HG03103 (cell line): ENCODE results near the gene SPATS2.

Experiments used
- ATAC-seq: cut with Tn5 transposase; IDR thresholded peaks from one replicate; pipeline ENCODE4 v1.9.1; 2021; ENCODE audit warnings: low read depth; ENCODE audit not compliant: unreplicated experiment

The SPATS2 gene

DNA sequence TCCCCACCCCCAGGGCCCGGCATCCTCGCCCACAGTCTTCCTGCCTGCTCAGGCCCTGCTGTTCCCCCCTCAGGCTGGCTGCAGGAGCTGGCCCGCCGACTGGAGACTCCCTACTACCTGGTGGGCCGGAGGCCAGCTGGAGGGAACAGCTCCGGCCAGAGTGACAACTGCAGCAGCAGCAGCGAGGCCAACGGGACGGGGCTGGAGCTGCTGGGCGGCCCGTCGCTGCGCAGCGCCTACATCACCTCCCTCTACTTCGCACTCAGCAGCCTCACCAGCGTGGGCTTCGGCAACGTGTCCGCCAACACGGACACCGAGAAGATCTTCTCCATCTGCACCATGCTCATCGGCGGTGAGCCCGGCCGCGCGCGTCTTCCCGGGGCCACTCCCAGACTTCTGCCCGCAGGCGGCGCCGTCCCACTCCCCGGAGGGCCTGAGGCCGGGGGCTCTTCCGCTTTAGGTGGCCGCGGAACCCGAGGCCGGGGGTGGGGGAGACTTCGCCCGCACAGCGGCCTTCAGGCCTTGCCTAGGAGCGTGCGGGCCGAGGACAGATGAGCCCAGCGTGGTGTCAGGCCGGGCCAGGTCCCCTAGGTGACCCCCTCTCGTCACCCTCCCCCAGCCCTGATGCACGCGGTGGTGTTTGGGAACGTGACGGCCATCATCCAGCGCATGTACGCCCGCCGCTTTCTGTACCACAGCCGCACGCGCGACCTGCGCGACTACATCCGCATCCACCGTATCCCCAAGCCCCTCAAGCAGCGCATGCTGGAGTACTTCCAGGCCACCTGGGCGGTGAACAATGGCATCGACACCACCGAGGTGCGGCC lies 181.8 kb downstream of the SPATS2 start:
- no peak for ATAC-seq

DNA sequence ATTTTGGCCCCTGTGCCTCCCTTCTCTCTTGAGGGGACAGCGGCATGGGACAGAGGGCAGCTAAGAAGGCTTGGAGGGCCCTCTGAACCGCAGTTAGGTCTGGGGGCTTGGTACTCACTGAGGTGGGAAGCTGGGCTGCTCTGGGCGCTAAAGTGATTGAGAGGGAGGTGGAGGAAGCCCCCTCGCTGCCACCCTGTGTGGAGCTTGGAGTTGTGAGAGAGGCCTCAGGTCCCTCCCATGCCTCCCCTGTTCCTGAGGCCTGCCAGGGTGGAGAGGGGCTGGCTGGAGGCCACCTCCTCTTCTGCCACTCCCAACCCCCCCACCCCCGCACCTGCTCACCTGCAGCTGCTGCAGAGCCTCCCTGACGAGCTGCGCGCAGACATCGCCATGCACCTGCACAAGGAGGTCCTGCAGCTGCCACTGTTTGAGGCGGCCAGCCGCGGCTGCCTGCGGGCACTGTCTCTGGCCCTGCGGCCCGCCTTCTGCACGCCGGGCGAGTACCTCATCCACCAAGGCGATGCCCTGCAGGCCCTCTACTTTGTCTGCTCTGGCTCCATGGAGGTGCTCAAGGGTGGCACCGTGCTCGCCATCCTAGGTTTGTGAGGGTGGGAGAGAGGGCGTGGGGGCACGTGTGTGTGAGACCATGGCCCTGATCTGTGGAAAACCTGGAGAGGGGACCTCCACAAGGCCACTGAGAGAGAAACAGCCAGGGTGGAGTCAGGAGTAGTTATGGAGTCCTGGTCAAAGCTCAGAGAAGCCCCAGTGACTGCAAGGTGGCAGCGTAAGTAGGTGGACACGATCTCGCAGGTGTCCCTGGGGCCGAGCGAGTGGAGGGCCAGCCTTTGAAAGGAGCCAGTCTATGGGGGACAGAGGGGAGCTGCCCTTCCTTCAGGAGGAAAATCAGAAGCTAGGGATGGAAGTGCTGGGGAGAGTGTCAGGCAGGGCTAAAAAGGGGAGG lies 182.8 kb downstream of the SPATS2 start:
- no peak for ATAC-seq

DNA sequence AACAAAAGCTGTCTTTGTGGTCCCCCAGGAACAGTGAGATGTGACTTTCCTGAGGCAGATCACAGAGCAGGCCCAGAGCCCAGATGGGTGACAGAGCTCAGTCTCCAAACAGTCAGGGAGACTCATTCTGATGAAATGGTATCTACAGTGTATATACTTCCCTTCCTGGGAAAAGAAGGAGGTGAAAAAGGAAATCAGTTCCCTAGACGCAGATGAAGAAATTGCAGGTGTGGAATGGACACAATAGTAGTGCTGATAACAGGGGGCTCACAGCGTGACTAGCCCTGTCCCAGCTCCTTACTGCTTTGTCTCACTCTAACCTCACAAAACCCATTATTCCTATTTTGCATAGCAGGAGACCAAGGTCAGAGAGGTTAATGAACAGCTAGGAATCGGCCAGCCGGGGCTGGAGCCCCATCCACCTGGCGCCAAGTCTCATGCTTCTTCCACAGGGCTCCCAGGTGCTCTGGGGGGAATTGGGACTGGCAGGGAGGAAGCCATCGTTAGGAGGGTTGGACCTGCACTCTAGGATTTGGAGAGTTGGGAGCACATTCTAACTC lies 183.5 kb downstream of the SPATS2 start:
- ATAC-seq, result no peak

DNA sequence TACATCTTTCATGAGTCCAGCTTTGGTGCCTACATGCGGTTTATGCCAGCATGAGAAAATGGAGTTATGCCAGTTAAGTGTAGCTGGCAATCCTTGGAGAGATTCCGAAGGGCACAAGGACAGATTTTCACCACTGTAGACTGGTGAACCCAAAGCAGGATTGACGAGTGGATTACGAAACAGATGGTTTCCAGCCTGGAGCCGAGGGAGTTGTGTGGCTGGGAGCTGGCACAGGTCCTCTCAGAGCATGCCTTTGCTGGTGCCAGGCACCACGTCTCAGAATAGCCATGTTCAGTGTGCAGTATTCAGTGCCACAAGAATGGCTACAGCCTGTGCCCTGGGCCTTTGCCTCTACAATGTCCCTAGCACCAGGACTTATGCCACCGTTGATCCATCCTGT lies 184.8 kb downstream of the SPATS2 start:
- ATAC-seq, result no peak

DNA sequence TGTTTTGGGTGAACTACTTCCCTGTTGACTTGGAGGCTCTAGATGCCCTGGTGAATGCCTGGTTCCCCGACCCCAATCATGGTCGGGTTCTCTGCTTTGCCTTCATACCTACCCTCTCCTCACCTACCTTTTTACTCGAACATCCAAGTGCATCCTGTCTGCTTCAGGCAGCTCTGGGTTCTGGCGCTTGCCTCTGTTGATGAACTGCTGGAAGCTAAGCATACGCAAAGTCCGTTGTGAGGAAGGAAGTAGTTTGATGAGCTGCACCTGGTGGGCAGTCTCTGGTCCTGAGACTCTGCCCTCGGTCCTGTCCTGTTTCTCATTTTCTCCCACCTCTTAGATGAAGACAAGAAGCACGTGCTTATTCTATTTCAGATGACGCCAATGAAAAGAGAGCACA lies 185.2 kb downstream of the SPATS2 start:
- no peak for ATAC-seq

DNA sequence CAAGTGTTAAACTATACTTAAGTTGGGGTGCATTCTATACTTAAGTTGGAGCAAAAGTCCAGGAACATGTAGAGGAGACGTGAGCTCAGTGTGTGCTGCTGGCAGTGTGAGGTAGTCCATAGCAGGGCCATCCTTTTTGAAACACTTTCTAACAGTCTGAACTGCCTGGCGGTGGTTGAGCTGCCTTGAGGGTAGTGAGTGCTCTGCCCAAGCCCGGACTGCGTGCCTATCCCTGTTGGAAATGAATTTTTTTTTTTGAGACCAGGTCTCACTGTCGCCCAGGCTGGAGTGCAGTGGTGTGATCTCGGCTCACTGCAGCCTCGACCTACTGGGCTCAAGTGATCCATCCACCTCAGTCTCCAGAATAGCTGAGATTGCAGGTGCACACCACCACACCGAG lies 185.6 kb downstream of the SPATS2 start:
- no peak for ATAC-seq

DNA sequence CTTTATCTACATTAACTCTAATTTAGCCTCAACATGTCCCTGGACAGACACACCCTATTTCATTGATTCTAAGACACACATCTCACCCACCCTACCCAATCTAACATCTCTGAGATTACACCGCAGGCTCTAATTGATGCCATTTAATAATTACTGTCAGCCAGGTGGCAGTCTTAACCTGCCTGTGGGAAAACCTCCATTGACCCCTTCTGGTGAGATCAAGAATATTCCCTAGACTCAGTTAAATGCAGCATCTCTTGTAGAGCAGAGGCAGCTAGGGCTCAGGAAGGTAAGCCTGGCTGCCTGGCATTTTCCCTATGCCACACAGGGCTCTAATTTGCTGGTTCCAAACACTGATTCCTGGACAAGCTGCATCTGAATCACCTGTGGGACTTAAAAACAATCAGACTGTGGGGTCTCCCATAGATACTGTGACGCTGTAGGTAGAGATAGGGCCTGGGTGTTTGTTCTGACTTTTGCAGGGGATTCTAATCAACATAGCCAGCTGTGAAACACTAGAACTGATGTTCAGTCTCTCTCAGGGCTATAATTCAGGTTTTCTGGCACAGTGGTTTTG lies 186.3 kb downstream of the SPATS2 start:
- no peak for ATAC-seq

DNA sequence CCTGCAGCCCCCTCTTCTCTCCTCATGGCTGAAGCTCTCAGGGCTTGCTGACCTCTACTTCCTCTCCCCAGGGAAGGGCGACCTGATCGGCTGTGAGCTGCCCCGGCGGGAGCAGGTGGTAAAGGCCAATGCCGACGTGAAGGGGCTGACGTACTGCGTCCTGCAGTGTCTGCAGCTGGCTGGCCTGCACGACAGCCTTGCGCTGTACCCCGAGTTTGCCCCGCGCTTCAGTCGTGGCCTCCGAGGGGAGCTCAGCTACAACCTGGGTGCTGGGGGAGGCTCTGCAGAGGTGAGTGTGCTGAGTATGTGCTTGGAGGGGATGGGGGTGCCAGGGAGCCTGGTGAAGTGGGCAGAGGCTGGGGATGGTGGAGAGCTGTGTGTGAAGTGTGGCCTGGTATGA lies 187.0 kb downstream of the SPATS2 start:
- ATAC-seq, result no peak

DNA sequence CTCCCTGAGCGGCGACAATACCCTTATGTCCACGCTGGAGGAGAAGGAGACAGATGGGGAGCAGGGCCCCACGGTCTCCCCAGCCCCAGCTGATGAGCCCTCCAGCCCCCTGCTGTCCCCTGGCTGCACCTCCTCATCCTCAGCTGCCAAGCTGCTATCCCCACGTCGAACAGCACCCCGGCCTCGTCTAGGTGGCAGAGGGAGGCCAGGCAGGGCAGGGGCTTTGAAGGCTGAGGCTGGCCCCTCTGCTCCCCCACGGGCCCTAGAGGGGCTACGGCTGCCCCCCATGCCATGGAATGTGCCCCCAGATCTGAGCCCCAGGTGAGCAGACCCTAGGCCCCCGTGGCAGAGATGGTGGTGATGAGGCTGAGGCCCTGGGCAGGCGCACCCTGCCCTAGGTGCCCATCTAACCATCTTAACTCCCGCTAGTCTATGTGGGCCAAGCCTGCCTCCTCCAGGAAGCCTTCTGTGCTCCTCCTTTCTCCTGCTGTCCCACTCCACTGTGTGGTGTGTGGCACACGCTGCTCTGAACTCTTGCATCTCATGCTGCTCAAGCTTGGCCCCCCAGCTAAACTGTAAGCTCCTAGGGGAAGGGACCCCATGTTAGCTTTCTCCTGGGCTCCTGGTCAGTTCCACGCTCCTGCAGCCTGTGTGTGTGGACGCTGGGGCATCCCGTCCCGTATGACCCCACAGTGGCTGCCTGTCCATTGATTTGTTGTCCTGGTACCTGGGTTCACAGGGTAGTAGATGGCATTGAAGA lies 188.5 kb downstream of the SPATS2 start:
- no peak for ATAC-seq

DNA sequence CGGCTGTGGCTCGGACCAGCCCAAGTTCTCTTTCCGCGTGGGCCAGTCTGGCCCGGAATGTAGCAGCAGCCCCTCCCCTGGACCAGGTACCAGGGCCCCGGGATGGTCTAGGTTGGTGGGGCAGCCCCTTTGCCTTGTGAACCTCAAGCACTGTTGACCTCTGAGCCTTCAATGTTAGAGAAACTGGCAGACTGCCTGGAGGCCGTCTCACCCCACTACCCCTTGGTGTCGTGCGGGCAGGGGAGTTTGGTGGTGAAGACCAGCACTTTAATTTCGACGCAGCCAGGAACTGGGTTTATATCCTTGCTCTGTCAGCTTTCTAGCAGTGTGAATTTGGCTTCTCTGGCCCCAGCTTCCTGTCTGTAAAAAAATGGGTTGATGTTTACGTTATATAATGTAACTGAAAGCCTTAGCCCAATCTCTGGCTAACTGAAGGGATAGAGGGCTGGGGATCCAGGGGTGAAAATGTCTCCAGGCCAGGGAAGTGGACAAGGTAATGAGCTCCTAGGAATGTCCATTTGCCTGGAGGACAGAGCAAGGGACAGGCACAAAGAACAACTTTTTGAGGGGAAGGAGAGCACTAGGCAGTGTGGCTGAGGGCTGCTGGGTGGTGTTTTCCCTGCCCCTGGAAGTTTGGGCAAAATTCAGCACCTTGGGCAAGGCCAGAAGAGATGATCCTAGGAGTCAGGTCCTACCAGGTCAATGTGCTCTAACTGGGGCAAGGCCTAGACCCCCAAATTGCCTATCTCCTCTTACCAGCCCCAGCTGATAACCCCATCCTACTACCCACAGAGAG lies 189.3 kb downstream of the SPATS2 start:
- no peak for ATAC-seq

DNA sequence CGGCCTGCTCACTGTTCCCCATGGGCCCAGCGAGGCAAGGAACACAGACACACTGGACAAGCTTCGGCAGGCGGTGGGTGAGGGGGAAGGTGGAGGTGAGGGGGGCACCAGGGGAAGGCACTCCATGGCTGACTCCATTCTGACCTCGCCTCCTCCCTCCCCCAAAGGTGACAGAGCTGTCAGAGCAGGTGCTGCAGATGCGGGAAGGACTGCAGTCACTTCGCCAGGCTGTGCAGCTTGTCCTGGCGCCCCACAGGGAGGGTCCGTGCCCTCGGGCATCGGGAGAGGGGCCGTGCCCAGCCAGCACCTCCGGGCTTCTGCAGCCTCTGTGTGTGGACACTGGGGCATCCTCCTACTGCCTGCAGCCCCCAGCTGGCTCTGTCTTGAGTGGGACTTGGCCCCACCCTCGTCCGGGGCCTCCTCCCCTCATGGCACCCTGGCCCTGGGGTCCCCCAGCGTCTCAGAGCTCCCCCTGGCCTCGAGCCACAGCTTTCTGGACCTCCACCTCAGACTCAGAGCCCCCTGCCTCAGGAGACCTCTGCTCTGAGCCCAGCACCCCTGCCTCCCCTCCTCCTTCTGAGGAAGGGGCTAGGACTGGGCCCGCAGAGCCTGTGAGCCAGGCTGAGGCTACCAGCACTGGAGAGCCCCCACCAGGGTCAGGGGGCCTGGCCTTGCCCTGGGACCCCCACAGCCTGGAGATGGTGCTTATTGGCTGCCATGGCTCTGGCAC lies 190.1 kb downstream of the SPATS2 start:
- no peak for ATAC-seq

DNA sequence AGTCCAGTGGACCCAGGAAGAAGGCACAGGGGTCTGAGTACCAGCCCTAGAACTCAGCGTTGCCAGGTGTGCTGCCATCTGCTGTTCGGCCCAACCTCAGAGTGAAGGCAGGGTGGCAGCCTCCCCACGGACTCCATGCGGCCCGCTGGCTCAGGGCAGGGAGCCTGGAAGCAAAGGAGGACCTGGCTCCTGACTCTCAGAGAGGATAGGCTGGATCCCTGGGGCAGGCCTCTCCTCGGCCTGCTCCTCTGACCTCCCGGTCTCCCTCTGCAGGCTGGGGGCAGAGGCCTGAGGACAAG lies 190.6 kb downstream of the SPATS2 start:
- no peak for ATAC-seq

DNA sequence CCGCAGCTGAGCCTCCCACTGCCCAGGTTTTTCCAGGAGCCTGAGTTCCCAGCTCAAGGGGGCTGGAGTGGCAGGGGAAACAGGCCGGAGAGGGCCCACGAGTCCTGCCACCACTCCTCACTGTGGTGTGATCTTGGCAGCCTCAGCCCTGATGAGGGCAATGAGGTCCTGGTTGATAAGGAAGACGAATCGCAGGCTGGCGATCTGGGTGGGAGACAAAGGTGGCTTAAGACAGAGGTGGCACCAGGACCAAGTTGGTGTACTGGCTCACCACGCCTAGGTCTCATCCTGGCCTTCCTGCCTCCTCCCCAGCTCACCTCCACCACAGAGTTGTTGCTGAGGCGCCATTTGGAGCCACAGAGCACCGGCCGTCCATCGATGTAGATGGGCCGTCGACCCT lies 191.3 kb downstream of the SPATS2 start:
- ATAC-seq, result no peak

DNA sequence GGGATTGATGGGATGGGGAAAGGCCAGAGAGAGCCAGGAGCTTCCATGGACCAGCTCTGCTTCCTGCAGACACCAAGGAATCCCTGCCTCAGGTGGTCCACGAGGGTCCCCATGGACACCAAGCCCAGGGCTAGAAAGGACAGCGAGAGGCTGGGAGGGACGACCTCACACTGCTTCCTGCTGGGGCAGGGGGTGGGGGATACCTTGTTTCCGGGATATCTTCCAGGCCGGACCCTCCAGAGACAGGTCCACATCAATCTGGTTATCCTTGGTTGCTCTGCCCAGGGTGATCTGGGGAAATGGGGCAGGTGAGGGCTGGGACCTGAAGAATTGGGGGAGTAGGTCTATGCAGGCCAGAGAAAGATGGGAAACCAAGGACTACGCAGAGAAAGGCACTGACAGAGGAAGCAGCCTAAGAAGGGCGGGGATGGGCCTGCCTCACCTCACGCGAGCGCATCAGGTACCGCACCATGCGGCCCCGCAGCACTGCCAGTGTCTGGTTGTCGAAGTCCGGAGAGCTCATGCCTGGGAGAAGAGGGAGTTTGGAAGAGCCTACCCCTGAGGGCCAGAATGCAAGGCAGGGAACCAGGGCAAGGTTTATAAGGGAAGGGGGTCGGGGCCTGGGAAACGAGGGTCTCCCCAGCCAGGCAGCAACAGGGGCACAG lies 191.9 kb downstream of the SPATS2 start:
- no peak for ATAC-seq

DNA sequence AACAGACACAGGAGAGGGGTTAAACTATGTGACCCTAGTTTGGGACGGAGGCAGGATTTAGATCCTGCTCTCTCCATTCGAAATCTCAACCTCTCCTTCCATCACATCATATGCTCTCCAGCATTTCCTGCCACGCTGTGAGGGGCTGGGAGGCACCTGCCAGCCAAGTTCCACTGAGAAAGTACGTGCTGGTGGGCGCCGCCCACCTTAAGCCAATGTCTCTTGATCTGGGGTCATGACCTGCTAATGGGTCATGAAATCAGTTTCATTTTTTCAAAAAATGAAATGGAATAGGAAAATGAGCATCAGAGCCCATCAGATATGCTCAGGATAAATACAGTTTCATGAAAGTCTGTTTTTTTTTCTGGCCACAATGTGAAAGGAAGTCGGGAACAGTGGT lies 193.4 kb downstream of the SPATS2 start:
- ATAC-seq, result no peak

DNA sequence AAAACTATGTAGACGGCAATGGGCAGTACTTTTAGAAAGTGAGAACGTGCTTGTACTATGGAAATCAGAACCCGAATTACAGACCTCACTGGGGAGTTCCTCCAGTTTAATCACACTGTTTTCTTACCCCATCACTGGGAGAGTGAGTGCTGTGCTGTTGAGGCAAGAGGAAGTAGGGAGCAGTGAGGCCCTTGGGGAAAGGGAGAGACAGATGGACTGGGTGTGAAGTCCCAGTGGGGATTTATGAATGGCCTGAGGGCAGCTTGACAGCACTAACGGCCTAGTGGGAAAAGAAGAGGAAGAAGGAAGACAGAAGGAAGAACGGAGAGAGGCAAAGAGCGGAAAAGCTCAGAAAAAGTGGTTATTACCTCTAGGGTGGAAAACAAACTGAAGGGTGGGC lies 195.0 kb downstream of the SPATS2 start:
- no peak for ATAC-seq

DNA sequence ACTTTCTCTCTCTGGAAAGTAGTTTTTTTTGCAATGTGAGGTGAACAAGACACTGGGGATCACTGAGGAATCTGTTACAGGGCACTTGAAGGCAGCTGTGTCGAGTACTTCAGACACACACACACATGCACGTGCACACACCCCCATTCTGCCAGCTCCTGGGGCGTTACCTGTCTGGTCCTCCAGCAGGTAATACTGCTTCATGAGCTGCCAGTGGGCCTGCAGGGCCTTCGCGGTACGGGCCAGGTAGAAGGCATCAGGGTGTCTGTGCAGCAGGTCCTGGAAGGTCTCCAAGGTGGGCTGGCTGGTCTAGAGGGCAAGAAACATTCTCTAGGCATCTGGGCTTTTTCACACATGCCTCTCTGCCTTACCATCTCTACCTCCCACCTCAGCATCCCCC lies 195.6 kb downstream of the SPATS2 start:
- no peak for ATAC-seq

DNA sequence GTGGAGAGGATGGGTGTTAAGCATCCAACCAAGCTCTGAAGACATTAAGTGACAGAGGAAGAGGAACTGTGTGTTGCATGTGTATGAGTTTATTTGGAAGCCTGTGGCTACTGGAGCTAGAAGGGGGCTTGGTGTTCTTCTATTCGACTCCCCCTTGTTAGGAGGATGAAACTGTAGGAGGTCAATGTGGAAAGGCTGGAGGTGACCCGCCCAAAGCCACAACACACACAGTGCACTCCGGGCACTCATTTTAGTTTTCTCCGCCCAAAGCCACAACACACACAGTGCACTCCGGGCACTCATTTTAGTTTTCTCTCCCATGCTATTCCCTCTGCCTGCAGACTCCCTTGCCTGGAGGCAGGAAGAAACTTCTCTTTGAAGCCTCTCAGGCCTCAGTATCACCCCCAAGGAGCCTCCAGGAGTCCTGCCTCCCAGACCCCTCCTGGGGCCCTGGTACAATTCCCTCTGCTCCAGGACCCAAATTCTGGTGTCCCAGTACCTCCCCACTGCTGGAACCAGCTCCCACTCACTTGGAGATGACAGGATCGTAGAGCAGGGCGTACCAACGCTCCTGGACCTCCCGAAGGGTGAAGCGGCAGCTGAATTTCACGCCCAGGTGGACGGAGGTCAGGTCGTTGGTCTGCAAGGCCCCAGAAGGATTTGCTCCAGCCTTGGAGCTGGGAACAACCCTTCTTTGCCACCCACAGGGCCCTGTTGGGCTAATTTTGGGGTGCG lies 196.9 kb downstream of the SPATS2 start:
- ATAC-seq, result no peak
